ENCODE data around the gene NAT14. TPM values are rescaled to one million over a fixed set of nuclear protein-coding genes. Genes with fewer than 3 reads are reported as not detected.

Gene NAT14
- total and polyA plus RNA-seq, 2 of the 8 experiments (the other 6 are each of a cell fraction or from before 2014, with no cell fraction given) = 47.1 to 71.2 TPM

DNA sequence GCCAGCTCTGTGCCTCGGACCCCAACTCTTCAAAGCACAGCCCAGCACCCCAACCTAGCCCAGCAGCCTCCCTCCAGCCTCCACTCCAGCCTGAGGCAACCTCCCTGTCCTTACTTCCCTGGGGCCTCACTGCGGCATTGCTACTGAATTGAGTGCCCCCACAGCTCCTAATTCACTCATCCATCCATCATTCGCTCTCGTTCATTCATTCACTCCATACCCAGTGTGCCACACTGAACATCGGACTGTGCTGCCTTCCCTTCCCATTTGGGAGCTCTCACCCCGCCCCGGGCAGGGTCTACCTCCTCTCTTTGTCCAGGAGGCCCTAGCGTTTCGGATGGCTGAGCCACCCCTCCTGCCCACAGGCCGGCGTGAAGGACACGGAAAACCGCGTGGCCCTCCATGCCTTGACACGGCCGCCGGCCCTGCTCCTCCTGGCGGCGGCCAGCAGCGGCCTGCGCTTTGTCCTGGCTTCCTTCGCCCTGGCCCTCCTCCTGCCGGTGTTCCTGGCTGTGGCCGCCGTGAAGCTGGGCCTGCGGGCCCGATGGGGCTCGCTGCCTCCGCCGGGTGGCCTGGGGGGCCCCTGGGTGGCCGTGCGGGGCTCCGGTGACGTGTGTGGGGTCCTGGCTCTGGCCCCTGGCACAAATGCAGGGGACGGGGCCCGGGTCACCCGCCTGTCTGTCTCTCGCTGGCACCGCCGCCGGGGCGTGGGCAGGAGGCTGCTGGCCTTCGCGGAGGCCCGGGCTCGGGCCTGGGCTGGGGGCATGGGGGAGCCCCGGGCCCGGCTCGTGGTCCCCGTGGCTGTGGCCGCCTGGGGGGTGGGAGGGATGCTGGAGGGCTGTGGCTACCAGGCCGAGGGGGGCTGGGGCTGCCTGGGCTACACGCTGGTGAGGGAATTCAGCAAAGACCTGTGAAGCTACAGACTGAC lies 1.3 kb downstream of the NAT14 start:
- no peak overlapping the region for H2AFZ ChIP-seq (ENCODE audit: low read length)
- no peak overlapping the region for H3K14ac ChIP-seq (ENCODE audit: insufficient read length)
- peak overlapping the region; percentile 87 for H4K8ac ChIP-seq (ENCODE audit: extremely low read depth, insufficient read depth, low read length)
- H3K27ac ChIP-seq (ENCODE audit: low read depth, low read length) = peak overlapping the region; percentile 40
- WGBS, 2 experiments (ENCODE audit: extremely low coverage in 1 of 2, insufficient coverage in 1 of 2, insufficient read length in 1 of 2, insufficient replicate concordance in 2 of 2, low coverage in 1 of 2, low lambda C conversion rate in 2 of 2, missing lambda C conversion rate in 1 of 2) = 87% methylated on average over 41 of the region's 53 CpGs; no CpG with 5 or more reads in 1 of the 2 experiments
- no peak overlapping the region for H4K91ac ChIP-seq (replicated peaks; ENCODE audit: insufficient read length, low read length)
- CTCF ChIA-PET (ENCODE audit: partially characterized antibody) = interaction anchor here (0.6 to 3.9 kb wide), 14 partner anchors 12 to 1136 kb away, joined by 3 to 28 read pairs (median 4); no protein-coding TSS in a partner anchor
- no peaks in the 10 kb centered on the region for H3K27me3 ChIP-seq (replicated peaks in 1 of 4; ENCODE audit: control insufficient read depth in 3 of 4, extremely low read depth in 1 of 4, insufficient read depth in 3 of 4, low read length in 3 of 4)
- peak overlapping the region in 1 of 2 experiments; percentile 68; a peak in 2 of 4 replicates for H3K4me2 ChIP-seq (ENCODE audit: insufficient read depth in 1 of 2, low read depth in 2 of 2, low read length in 2 of 2)
- no peak overlapping the region for H3K56ac ChIP-seq (replicated peaks; ENCODE audit: insufficient read length, low read depth, low read length)
- POLR2A ChIA-PET (ENCODE audit: partially characterized antibody) = interaction anchor here (0.6 to 7.5 kb wide), 16 partner anchors 7 to 149 kb away, joined by 3 to 57 read pairs (median 6); partner anchors contain the start of genes UBE2S, ZNF628 and ZNF865
- H3K79me2 ChIP-seq (ENCODE audit: control insufficient read depth in 1 of 2, insufficient read depth in 2 of 2, low read length in 2 of 2) = peaks cover 0 to 5% of the 10 kb centered on the region in 2 experiments; a peak in 1 of 4 replicates
- H3K4me3 ChIP-seq (ENCODE audit: extremely low read depth in 1 of 4, insufficient read depth in 2 of 4, low read depth in 3 of 4, low read length in 4 of 4) = peak overlapping the region in 1 of 4 experiments; percentile 88; a peak in 5 of 8 replicates
- DNase-seq (ENCODE audit: low read depth in 1 of 2, low spot score in 2 of 2) (no peak), FAIRE-seq (no peak)
- H2AK5ac ChIP-seq (ENCODE audit: low read depth, low read length) = no peak overlapping the region
- H3K4ac ChIP-seq (replicated peaks; ENCODE audit: insufficient read length, low read depth, low read length) = no peak overlapping the region
- H2BK20ac ChIP-seq (ENCODE audit: low read length) = no peak overlapping the region
- H3K9ac ChIP-seq (replicated peaks in 1 of 4; ENCODE audit: extremely low read depth in 1 of 4, low read depth in 3 of 4, low read length in 3 of 4) = no peak overlapping the region
- H4K20me1 ChIP-seq (replicated peaks in 1 of 2; ENCODE audit: control insufficient read depth in 1 of 2, insufficient read depth in 2 of 2, low read length in 2 of 2) = peaks cover 0 to 6% of the 10 kb centered on the region in 2 experiments
- no peak overlapping the region for H3K23ac ChIP-seq (ENCODE audit: insufficient read length)
- H3K79me1 ChIP-seq (ENCODE audit: low read depth, low read length) = peaks cover 4% of the 10 kb centered on the region; the same call in 1 of the 2 replicates
- 0 out of 2 replicates have a peak overlapping the region, but pooled peaks have one; percentile 61 for H2BK15ac ChIP-seq (ENCODE audit: low read length)
- H3K36me3 ChIP-seq (ENCODE audit: control insufficient read depth in 2 of 4, insufficient read depth in 4 of 4, low read length in 3 of 4) = peaks cover 0 to 10% (median 0%) of the 10 kb centered on the region in 4 experiments; a peak in 2 of 8 replicates
- peak overlapping the region; percentile 39; the same call in 1 of the 2 replicates for H2BK12ac ChIP-seq (ENCODE audit: low read depth, low read length)
- H3K23me2 ChIP-seq (ENCODE audit: low read depth, low read length) = peaks cover 11% of the 10 kb centered on the region
- TF ChIP-seq TBP (IDR thresholded peaks at IDR 0.05; ENCODE audit: low read depth, low read length) (no peak), JUN (IDR thresholded peaks at IDR 0.05; ENCODE audit: low read depth, low read length) (no peak), SIX5 (IDR thresholded peaks at IDR 0.05; ENCODE audit: low read depth, low read length) (no peak), YY1 (IDR thresholded peaks at IDR 0.05; ENCODE audit: low read depth, low read length) (no peak), KDM5A (IDR thresholded peaks at IDR 0.05; ENCODE audit: low read length) (no peak)
- H3K4me1 ChIP-seq (replicated peaks in 1 of 4; ENCODE audit: control insufficient read depth in 3 of 4, insufficient read depth in 4 of 4, low read length in 3 of 4) = peaks cover 0 to 50% (median 33%) of the 10 kb centered on the region in 4 experiments; a peak in 6 of 7 replicates
- H4K5ac ChIP-seq (ENCODE audit: insufficient read length, low read depth, low read length) = no peak overlapping the region
- H2BK120ac ChIP-seq (replicated peaks; ENCODE audit: low read depth, low read length) = no peak overlapping the region
- no peak overlapping the region for H3K18ac ChIP-seq (ENCODE audit: extremely low read depth, low read length)
- H3K9me3 ChIP-seq (ENCODE audit: insufficient read depth in 2 of 2, low read depth in 1 of 2, low read length in 1 of 2) = no peaks in the 10 kb centered on the region
- no peak overlapping the region for H2BK5ac ChIP-seq (ENCODE audit: low read depth, low read length)
